SK-N-SH treated with all-trans-retinoic acid at 6 μM for 48 hours (cell line): ENCODE results near the gene TMEM81.

Experiments
- ESRRG ChIP-seq: fragments of 250-450 bp; sonication (Bioruptor Pico); IDR thresholded peaks from 2 replicates; pipeline ENCODE4 v1.6.1; 2021; ENCODE audit warnings: mild to moderate bottlenecking
- GLIS3 ChIP-seq: fragments of 250-450 bp; sonication (Bioruptor Pico); IDR thresholded peaks from 2 replicates; pipeline ENCODE4 v1.5.0; 2020; ENCODE audit warnings: mild to moderate bottlenecking, moderate library complexity
- ISL1 ChIP-seq: fragments of 250-450 bp; sonication (Bioruptor Pico); IDR thresholded peaks from 2 replicates; pipeline ENCODE4 v2.1.2; 2022; ENCODE audit warnings: mild to moderate bottlenecking, moderate library complexity
- OSR1 ChIP-seq: fragments of 250-450 bp; sonication (Bioruptor Pico); IDR thresholded peaks from 2 replicates; pipeline ENCODE4 v1.8.0; 2022; ENCODE audit warnings: moderate library complexity, mild to moderate bottlenecking, inconsistent platforms
- PPARA ChIP-seq: fragments of 250-450 bp; sonication (Bioruptor Pico); IDR thresholded peaks from 2 replicates; pipeline ENCODE4 v1.5.0; 2020; ENCODE audit warnings: mild to moderate bottlenecking, borderline replicate concordance
- RARB ChIP-seq: fragments of 250-450 bp; sonication (Bioruptor Pico); IDR thresholded peaks from 2 replicates; pipeline ENCODE4 v1.8.0; 2021; ENCODE audit warnings: mild to moderate bottlenecking, moderate library complexity
- ZFP3 ChIP-seq: fragments of 250-450 bp; sonication (Bioruptor Pico); IDR thresholded peaks from 2 replicates; pipeline ENCODE4 v1.5.0; 2020; ENCODE audit warnings: mild to moderate bottlenecking, moderate library complexity
- ZFP30 ChIP-seq: fragments of 450-650 bp; formaldehyde crosslinking; IDR thresholded peaks from 2 replicates; pipeline ENCODE4 v1.5.0; 2022; ENCODE audit warnings: mild to moderate bottlenecking, moderate library complexity
- TF ChIP-seq, protein P1 (sequence below): fragments of 250-450 bp; sonication (Bioruptor Pico); IDR thresholded peaks from 2 replicates; pipeline ENCODE4 v1.8.0; 2020; ENCODE audit warnings: mild to moderate bottlenecking, moderate library complexity, borderline replicate concordance
- TF ChIP-seq, protein P2 (sequence below): fragments of 250-450 bp; sonication (Bioruptor Pico); IDR thresholded peaks from 2 replicates; pipeline ENCODE4 v1.5.1; 2021; ENCODE audit warnings: mild to moderate bottlenecking, moderate library complexity

DNA sequence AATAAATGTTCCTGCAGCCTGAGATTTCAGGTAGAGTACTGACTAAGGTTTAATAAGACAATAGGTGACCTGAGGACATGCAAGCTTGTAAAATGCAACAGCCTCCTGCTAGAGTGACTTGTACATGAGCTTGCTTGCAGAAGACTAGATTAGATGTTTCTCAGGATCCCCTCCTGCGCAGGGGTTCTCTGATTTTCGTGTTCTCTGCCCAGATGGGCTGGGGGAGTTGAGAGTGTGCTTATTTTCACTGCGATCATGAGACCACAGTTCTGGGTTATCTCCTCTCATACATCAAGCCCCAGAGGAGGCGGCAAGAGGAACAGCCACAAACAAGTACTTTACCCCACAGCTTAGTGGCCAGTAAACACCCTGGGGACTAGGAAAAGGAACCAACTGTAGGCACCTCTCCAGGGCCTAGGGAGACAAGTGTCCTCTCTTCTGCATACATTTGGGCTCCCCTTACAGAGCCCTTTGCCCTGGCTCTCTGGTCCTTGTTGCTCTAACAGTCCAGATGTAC lies 8.0 kb downstream of the TMEM81 start:
- TF ChIP-seq ISL1 (CRISPR knock-in tag) (no peak), PPARA (CRISPR knock-in tag) (no peak), ESRRG (CRISPR knock-in tag) (no peak), OSR1 (CRISPR knock-in tag) (no peak), ZFP3 (CRISPR knock-in tag) (no peak), RARB (no peak), GLIS3 (no peak), ZFP30 (no peak)
- TF ChIP-seq, protein P1, sequence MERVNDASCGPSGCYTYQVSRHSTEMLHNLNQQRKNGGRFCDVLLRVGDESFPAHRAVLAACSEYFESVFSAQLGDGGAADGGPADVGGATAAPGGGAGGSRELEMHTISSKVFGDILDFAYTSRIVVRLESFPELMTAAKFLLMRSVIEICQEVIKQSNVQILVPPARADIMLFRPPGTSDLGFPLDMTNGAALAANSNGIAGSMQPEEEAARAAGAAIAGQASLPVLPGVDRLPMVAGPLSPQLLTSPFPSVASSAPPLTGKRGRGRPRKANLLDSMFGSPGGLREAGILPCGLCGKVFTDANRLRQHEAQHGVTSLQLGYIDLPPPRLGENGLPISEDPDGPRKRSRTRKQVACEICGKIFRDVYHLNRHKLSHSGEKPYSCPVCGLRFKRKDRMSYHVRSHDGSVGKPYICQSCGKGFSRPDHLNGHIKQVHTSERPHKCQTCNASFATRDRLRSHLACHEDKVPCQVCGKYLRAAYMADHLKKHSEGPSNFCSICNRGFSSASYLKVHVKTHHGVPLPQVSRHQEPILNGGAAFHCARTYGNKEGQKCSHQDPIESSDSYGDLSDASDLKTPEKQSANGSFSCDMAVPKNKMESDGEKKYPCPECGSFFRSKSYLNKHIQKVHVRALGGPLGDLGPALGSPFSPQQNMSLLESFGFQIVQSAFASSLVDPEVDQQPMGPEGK (CRISPR knock-in tag) = no peak
- TF ChIP-seq, protein P2, sequence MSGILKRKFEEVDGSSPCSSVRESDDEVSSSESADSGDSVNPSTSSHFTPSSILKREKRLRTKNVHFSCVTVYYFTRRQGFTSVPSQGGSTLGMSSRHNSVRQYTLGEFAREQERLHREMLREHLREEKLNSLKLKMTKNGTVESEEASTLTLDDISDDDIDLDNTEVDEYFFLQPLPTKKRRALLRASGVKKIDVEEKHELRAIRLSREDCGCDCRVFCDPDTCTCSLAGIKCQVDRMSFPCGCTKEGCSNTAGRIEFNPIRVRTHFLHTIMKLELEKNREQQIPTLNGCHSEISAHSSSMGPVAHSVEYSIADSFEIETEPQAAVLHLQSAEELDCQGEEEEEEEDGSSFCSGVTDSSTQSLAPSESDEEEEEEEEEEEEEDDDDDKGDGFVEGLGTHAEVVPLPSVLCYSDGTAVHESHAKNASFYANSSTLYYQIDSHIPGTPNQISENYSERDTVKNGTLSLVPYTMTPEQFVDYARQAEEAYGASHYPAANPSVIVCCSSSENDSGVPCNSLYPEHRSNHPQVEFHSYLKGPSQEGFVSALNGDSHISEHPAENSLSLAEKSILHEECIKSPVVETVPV (CRISPR knock-in tag) = no peak
